Nucleus accumbens (tissue), 56 donors: ENCODE data around the gene TEP1.
"Not testable (repeated sequence)": the region's sequence is repeated elsewhere in the genome, so short reads cannot be mapped to it uniquely, and the experiment has no call there.

Experiments
- DNase-seq, 56 donors: peaks; one replicate each; lab custom pipeline; 2025; lab: John Stamatoyannopoulos, UW

Gene TEP1

GRCh38 chr14:20397511-20397910, 15.8 kb downstream of the TEP1 start:
- no peak for DNase-seq

DNA sequence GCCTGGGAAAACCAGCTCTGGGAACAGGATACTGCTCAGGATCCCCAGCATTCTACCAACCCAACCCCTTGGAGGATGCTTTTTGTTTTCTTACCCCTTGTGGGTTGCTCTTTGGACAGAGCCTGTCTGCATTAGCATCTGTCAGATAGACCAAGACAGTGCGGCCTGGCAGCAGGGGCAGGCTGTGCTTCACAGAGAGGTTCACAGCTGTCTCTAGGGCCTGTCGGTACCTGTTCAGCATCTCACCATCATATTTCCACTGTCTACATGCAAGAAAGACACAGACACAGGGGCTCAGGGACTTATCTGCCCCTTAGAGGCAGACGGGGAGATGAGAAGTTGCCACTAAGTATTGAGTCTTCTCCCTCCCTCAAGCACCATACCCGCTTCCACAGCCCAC, 21.8 kb downstream of the TEP1 start:
- no peak for DNase-seq

GRCh38 chr14:20388159-20388558, 25.1 kb downstream of the TEP1 start:
- no peak for DNase-seq

DNA sequence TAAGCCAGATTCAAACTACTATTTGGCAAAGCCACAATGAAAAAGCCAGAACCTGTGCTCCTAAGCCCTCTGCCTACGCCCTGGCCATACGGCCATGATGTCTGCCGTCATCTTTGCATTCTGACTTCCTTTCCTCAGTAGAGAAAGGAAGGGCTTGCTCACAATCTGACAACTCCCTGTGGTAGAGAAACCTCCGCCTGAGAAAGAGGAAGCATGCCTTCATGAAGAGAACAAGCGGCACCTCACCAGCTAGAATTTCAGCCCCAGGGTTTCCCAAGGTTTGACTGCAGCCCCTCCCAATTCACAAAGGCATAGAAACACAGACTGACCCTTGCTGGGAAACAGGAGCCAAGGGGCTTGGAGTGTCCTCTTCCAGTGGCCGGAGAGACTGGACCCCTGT, 25.7 kb downstream of the TEP1 start:
- DNase-seq = no peak

DNA sequence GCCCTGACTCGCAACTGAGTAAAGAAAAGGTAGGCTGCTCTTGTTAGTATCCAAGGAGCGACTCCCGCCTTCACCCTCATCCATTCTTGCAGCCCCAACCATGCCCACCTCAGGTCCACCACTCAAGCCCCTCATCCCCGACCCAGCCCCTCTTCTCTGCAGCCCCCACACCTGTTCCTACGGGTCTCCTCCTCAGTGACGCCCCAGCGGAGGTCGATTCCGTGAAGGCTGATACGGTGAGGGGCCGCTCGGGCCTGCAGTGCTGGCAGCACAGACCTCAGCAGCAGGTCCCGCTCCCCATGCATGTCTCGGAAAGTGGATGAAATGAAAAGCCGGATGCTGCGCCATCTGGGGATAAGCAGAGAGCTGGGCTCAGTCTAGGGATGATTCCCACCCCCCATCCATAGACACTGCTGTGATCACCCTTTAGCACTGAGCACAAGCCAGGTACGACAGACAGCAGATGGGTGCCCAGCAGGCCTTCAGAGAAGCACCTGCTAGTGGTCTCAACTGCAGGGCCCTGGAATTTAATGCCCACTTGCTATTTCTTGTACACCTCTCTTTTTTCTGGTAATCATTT, 26.9 kb downstream of the TEP1 start:
- no peak for DNase-seq

GRCh38 chr14:20384886-20385285, 28.4 kb downstream of the TEP1 start:
- DNase-seq = no peak

DNA sequence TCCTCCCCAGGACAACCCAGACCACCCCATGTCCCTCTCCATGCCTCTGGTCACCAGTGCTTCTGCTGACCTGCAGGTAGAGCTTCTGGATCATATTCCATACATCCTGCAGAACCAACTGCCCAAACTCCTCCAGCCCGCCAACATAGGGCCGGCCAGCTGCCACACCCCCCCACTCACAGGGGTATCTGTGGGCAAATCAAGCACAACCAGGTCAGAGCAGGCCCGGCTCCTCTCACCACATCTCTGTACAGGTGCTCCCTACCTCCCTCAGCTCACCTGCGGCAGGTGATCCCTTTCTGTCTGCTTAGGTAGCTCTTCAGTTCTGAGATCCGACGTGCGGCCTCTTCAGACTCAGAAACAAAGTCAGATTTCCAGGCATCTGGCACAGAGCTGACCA, 29.0 kb downstream of the TEP1 start:
- no peak for DNase-seq

DNA sequence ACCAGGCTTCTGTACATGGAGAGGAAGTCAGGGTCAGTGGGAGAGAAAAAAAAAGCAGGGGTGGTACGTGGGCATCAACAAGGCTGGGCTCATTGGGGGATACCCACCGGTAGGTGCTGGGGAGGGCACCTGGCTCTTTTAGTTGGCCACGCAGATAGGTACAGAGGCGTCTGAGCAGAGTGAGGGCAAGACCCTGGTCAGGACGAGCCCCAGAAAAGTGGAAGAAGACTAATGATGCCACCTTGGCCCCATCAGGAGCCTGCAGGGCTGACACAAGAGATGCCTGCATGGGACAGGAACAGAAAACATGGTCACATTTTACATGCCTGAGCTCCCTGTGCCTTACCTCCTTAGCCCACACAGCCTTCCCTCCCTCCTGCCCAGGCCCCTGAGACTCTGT, 29.7 kb downstream of the TEP1 start:
- no peak for DNase-seq

- DNase-seq = no peak
Measured at GRCh38 chr14:20383032-20383431, 30.3 kb downstream of the TEP1 start.

GRCh38 chr14:20382526-20382925, 30.8 kb downstream of the TEP1 start:
- DNase-seq = no peak

- DNase-seq = no peak
Measured at GRCh38 chr14:20381341-20381740, 32.0 kb downstream of the TEP1 start.

DNA sequence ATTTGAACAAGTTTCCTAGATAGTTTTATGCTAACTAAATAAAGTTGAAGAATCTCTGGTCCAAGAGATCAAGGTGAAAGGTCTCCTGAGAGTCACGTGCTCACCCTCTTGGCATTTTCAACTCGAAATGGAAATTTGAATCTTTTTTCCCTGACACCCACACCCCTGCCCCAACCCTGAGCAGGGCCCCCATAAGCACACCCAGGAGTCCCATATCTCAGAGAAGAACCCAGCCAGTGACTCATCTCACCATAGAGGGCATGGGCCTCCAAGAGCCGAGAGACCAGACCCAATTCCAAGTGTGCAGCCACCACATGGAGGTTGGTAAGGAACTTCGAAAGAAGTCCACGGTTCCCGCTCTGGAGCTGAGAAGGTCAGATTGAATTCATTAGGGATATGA, 32.6 kb downstream of the TEP1 start:
- no peak for DNase-seq

GRCh38 chr14:20379743-20380142, 33.6 kb downstream of the TEP1 start:
- no peak for DNase-seq

- no peak for DNase-seq
Measured at GRCh38 chr14:20377171-20377570, 36.1 kb downstream of the TEP1 start.

- no peak for DNase-seq
Measured at GRCh38 chr14:20376071-20376588, 37.2 kb downstream of the TEP1 start.

GRCh38 chr14:20375471-20375870, 37.8 kb downstream of the TEP1 start:
- DNase-seq = no peak

GRCh38 chr14:20372796-20373195, 40.5 kb downstream of the TEP1 start:
- no peak for DNase-seq

- DNase-seq = no peak
Measured at GRCh38 chr14:20365928-20366327, 47.4 kb downstream of the TEP1 start.

DNA sequence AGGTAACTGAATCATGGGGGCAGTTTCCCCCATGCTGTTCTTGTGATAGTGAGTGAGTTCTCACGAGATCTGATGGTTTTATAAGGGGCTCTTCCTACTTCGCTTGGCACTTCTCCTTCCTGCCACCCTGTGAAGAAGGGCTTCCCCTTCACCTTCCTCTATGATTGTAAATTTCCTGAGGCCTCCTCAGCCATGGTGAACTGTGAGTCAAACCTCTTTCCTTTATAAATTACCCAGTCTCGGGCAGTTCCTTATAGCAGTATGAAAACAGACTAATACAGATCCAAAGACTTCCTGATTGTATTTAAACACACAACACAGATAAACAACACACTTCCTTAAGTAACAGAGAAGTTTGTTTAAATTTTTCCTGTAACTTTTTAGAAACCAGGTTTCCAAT, 54.8 kb downstream of the TEP1 start:
- not testable (repeated sequence) for DNase-seq

DNA sequence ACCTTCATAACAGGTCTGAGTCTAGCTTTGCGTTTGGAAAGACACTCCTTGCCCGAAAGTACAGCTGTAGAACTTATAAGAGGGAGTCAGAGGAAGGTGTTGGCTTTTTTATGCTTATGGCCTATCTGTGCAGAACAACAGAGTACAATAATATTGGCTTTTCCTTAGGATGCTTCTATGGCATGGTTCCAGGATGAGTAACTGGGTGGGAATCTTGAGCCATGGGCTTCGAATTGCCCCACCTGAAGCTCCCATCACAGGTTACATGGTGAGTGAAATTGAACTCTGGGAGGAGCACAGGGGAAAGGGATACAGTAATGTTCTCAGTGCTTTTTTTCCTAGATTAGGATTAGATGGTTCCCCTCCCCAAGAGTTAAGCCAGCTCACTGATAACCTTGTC, 56.9 kb downstream of the TEP1 start:
- no peak for DNase-seq

GRCh38 chr14:20350860-20351259, 62.4 kb downstream of the TEP1 start:
- DNase-seq = no peak

- no peak for DNase-seq
Measured at GRCh38 chr14:20350282-20350681, 63.0 kb downstream of the TEP1 start.

GRCh38 chr14:20347747-20348146, 65.6 kb downstream of the TEP1 start:
- no peak for DNase-seq
